ENCODE data around the gene SLC4A7. TPM values are rescaled to one million over a fixed set of nuclear protein-coding genes. Genes with fewer than 3 reads are reported as not detected.
"Not testable (repeated sequence)": the region's sequence is repeated elsewhere in the genome, so short reads cannot be mapped to it uniquely, and the experiment has no call there.

SLC4A7 gene
- total RNA-seq, 4 donors from 2014 or later = 23.1 to 62.9 (median 43.6) TPM

DNA sequence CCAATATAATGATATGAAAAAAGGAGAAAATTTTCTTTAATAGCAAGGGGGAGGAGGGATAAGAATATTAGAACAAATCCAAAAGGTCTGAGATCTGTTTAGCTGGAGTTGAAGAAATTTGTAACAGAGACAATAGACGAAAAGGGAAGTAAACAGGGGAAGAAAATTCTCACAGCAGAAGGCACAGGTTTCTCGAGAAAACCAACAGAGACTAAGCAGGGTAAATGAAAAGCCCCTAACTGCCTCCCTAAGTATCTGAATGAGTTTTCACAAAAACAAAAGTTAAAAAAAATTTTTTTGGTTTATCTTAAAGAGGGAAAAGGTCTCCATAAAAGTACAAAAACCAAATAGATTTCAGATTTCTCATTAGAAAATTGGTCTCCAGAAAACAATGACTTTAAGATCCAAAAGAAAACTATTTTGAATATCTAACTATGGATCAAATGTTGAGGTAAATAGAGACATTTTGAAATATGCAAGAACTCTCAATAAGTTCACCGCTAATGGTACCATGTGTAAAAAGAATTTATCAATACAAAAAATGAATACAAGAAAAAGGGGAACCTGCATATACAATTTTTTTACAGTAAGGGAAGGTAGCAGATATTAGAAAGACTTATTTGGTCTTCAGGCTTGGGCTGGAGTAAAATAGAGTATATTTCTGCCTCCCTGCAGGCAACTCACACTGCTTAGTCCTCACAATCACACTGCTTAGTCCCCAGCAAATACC lies 91.1 kb downstream of the SLC4A7 start:
- Histone ChIP-seq H3K36me3 (peaks cover 0 to 61% of the 10 kb centered on the region in 2 donors), H3K27ac (no peak overlapping the region), H3K4me1 (no peaks in the 10 kb centered on the region), H3K9me3 (no peaks in the 10 kb centered on the region), H3K27me3 (no peaks in the 10 kb centered on the region), H3K4me3 (no peak overlapping the region)
- 46 to 57% methylated on average over 3 of the region's 3 CpGs for WGBS, 2 donors (ENCODE audit: low coverage in 1 of 2)
- ATAC-seq = no peak
- no peak for TF ChIP-seq POLR2AphosphoS5 (IDR thresholded peaks at IDR 0.05)
- TF ChIP-seq EP300 (IDR thresholded peaks at IDR 0.05) = no peak
- TF ChIP-seq, protein P1, sequence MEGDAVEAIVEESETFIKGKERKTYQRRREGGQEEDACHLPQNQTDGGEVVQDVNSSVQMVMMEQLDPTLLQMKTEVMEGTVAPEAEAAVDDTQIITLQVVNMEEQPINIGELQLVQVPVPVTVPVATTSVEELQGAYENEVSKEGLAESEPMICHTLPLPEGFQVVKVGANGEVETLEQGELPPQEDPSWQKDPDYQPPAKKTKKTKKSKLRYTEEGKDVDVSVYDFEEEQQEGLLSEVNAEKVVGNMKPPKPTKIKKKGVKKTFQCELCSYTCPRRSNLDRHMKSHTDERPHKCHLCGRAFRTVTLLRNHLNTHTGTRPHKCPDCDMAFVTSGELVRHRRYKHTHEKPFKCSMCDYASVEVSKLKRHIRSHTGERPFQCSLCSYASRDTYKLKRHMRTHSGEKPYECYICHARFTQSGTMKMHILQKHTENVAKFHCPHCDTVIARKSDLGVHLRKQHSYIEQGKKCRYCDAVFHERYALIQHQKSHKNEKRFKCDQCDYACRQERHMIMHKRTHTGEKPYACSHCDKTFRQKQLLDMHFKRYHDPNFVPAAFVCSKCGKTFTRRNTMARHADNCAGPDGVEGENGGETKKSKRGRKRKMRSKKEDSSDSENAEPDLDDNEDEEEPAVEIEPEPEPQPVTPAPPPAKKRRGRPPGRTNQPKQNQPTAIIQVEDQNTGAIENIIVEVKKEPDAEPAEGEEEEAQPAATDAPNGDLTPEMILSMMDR (IDR thresholded peaks at IDR 0.05) = no peak
- TF ChIP-seq POLR2A (IDR thresholded peaks at IDR 0.05) = no peak

DNA sequence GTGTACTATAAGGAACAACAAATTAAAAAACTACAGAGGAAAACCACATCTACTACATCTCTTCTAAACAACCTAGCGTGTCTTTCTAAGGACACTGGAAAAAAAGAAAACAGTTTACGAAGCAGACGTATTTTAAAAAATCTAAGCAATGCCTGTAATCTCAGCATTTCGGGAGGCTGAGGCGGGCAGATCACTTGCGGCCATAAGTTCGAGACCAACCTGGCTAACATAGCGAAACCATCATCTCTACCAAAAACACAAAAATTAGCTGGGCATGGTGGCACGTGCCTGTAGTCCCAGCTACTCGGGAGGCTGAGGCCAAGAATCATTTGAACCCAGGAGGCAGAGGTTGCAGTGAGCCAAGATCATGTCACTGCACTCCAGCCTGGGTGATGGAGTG lies 91.8 kb downstream of the SLC4A7 start:
- WGBS, 2 donors (ENCODE audit: low coverage in 1 of 2) = 74 to 92% methylated on average over 3 to 8 of the region's 10 CpGs
- H3K9me3 ChIP-seq, H3K27ac ChIP-seq, ATAC-seq, H3K4me1 ChIP-seq, H3K4me3 ChIP-seq, H3K27me3 ChIP-seq: not testable (repeated sequence)
- peaks cover 0 to 57% of the 10 kb centered on the region in 2 donors for H3K36me3 ChIP-seq

DNA sequence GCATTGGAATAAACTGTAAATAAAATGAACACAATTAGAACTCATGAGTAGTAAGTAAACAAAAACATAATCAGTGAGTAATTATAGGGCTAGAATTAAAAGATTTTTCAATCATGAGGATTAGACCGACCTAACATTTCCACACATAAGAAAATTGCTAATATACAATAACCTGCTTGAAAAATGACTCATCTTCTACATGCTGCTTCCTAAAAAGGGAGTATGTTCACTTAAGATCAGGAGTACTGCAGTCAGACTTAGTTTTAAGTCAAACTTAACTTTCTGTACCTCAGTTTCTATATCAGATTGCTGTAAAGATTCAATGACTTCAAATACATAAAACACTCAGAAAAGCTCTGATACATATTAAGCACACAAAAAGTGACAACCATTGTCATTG lies 92.4 kb downstream of the SLC4A7 start:
- TF ChIP-seq, protein P1 (IDR thresholded peaks at IDR 0.05) = no peak
- TF ChIP-seq EP300 (IDR thresholded peaks at IDR 0.05) (no peak), POLR2AphosphoS5 (IDR thresholded peaks at IDR 0.05) (no peak), POLR2A (IDR thresholded peaks at IDR 0.05) (no peak)
- Histone ChIP-seq H3K36me3 (peaks cover 0 to 50% of the 10 kb centered on the region in 2 donors), H3K27me3 (no peaks in the 10 kb centered on the region), H3K9me3 (no peaks in the 10 kb centered on the region), H3K27ac (no peak overlapping the region), H3K4me3 (no peak overlapping the region), H3K4me1 (peaks cover 0 to 7% (median 0%) of the 10 kb centered on the region in 3 donors)
- no peak for ATAC-seq
- 58 to 60% methylated on average over 1 of the region's 1 CpG for WGBS, 2 donors (ENCODE audit: low coverage in 1 of 2)

DNA sequence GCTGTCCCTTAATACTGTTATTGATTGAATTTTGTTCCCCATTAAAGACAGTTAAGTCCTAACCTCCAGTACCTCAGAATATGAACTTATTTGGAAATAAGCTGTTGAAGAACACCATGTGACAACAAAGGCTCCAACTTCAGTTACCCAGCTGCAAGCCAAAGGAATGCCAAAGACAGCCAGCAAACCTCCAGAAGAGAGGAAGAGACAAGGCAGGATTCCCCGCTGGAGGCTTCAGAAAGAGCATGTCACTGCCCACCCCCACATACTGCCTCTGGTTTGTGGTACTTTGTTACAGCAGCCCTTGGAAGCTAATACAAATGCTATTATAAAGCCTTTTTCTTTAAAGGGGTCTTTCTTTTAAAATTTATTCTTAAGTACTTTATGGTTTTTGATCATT lies 96.6 kb downstream of the SLC4A7 start:
- Histone ChIP-seq H3K27ac (no peak overlapping the region), H3K9me3 (no peaks in the 10 kb centered on the region), H3K27me3 (no peaks in the 10 kb centered on the region), H3K4me1 (peaks cover 0 to 7% (median 0%) of the 10 kb centered on the region in 3 donors), H3K4me3 (no peak overlapping the region), H3K36me3 (peaks cover 0 to 49% of the 10 kb centered on the region in 2 donors)
- WGBS, 2 donors (ENCODE audit: low coverage in 1 of 2) = 75% methylated on average over 1 of the region's 1 CpG; no CpG with 5 or more reads in 1 of the 2 donors
- TF ChIP-seq EP300 (IDR thresholded peaks at IDR 0.05) (no peak), POLR2AphosphoS5 (IDR thresholded peaks at IDR 0.05) (no peak), POLR2A (IDR thresholded peaks at IDR 0.05) (no peak)
- TF ChIP-seq, protein P1 (IDR thresholded peaks at IDR 0.05) = no peak
- ATAC-seq = no peak

DNA sequence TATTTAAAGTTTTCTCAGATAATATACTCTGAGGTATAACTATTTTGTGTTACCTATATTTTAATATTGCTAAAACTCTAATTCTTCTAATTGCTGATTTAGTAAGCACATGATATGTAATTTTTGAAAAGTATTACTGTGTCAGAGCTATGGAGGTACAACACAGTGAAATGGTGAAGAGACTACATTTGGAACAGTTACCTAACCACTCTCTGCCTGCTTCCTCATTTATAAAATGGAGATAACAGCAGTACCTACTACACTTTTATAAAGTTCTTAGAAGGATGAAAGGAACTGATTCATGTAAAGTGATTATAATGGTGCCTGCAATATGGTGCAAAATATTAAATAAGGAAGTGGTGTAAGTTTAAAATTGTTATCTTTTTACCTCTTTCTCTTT lies 98.7 kb downstream of the SLC4A7 start:
- no peak overlapping the region for H3K4me3 ChIP-seq
- H3K4me1 ChIP-seq = peaks cover 0 to 7% (median 0%) of the 10 kb centered on the region in 3 donors
- ATAC-seq = no peak
- no peak overlapping the region for H3K27ac ChIP-seq
- TF ChIP-seq POLR2A (IDR thresholded peaks at IDR 0.05) (no peak), EP300 (IDR thresholded peaks at IDR 0.05) (no peak), POLR2AphosphoS5 (IDR thresholded peaks at IDR 0.05) (no peak)
- TF ChIP-seq, protein P1 (IDR thresholded peaks at IDR 0.05) = no peak
- H3K9me3 ChIP-seq = no peaks in the 10 kb centered on the region
- no peaks in the 10 kb centered on the region for H3K27me3 ChIP-seq
- H3K36me3 ChIP-seq = peaks cover 0 to 45% of the 10 kb centered on the region in 2 donors
